ENCODE data around the gene GRID1. TPM values are rescaled to one million over a fixed set of nuclear protein-coding genes. Genes with fewer than 3 reads are reported as not detected.
"Not testable (repeated sequence)": the region's sequence is repeated elsewhere in the genome, so short reads cannot be mapped to it uniquely, and the experiment has no call there.

The GRID1 gene
- total and polyA plus RNA-seq, 4 donors = 1.1 to 3.8 TPM; not detected in 2

- Histone ChIP-seq H3K4me1 (ENCODE audit: control insufficient read depth in 1 of 2, insufficient read depth in 2 of 2, low read length in 2 of 2) (no peaks in the 10 kb centered on the region), H3K36me3 (ENCODE audit: control insufficient read depth in 1 of 2, insufficient read depth in 2 of 2, low read length in 1 of 2) (no peaks in the 10 kb centered on the region), H3K9me3 (ENCODE audit: control insufficient read depth, low read length) (no peaks in the 10 kb centered on the region), H3K4me3 (ENCODE audit: low read length in 2 of 2) (no peak overlapping the region), H3K27me3 (ENCODE audit: control insufficient read depth in 1 of 2, insufficient read depth in 2 of 2, low read length in 1 of 2) (no peaks in the 10 kb centered on the region), H3K27ac (ENCODE audit: low read depth in 1 of 2, low read length in 2 of 2) (no peak overlapping the region)
- intact Hi-C loops (cut with DNase I) = no loop called here
- ATAC-seq (ENCODE audit: low FRiP score) (no peak), DNase-seq (no peak)
- WGBS, 2 donors = 83 to 86% methylated on average over 10 of the region's 10 CpGs
Observed at GRCh38 chr10:86393862-86394455, 27.4 kb upstream of the GRID1 start.

GRCh38 chr10:86393362-86393761 lies 26.8 kb upstream of the GRID1 start:
- H3K4me3 ChIP-seq (ENCODE audit: low read length in 2 of 2) = no peak overlapping the region
- H3K36me3 ChIP-seq (ENCODE audit: control insufficient read depth in 1 of 2, insufficient read depth in 2 of 2, low read length in 1 of 2) = no peaks in the 10 kb centered on the region
- H3K27me3 ChIP-seq (ENCODE audit: control insufficient read depth in 1 of 2, insufficient read depth in 2 of 2, low read length in 1 of 2) = no peaks in the 10 kb centered on the region
- H3K9me3 ChIP-seq (ENCODE audit: control insufficient read depth, low read length) = no peaks in the 10 kb centered on the region
- no peaks in the 10 kb centered on the region for H3K4me1 ChIP-seq (ENCODE audit: control insufficient read depth in 1 of 2, insufficient read depth in 2 of 2, low read length in 2 of 2)
- no peak for ATAC-seq (ENCODE audit: low FRiP score)
- intact Hi-C loops (cut with DNase I) = no loop called here
- WGBS, 2 donors = 81 to 85% methylated on average over 9 of the region's 9 CpGs
- H3K27ac ChIP-seq (ENCODE audit: low read depth in 1 of 2, low read length in 2 of 2) = no peak overlapping the region
- DNase-seq = no peak

- ATAC-seq (ENCODE audit: low FRiP score) (no peak), DNase-seq (no peak)
- Histone ChIP-seq H3K27me3 (ENCODE audit: control insufficient read depth in 1 of 2, insufficient read depth in 2 of 2, low read length in 1 of 2) (no peaks in the 10 kb centered on the region), H3K4me1 (ENCODE audit: control insufficient read depth in 1 of 2, insufficient read depth in 2 of 2, low read length in 2 of 2) (no peaks in the 10 kb centered on the region), H3K4me3 (ENCODE audit: low read length in 2 of 2) (no peak overlapping the region), H3K9me3 (ENCODE audit: control insufficient read depth, low read length) (no peaks in the 10 kb centered on the region), H3K36me3 (ENCODE audit: control insufficient read depth in 1 of 2, insufficient read depth in 2 of 2, low read length in 1 of 2) (no peaks in the 10 kb centered on the region), H3K27ac (ENCODE audit: low read depth in 1 of 2, low read length in 2 of 2) (no peak overlapping the region)
- intact Hi-C loops (cut with DNase I) = no loop called here
- WGBS, 2 donors = 83 to 84% methylated on average over 7 of the region's 7 CpGs
Observed at GRCh38 chr10:86392723-86393094, 26.1 kb upstream of the GRID1 start.

GRCh38 chr10:86391986-86392722 lies 25.6 kb upstream of the GRID1 start:
- no peaks in the 10 kb centered on the region for H3K36me3 ChIP-seq (ENCODE audit: control insufficient read depth in 1 of 2, insufficient read depth in 2 of 2, low read length in 1 of 2)
- H3K27me3 ChIP-seq (ENCODE audit: control insufficient read depth in 1 of 2, insufficient read depth in 2 of 2, low read length in 1 of 2) = no peaks in the 10 kb centered on the region
- no peak overlapping the region for H3K27ac ChIP-seq (ENCODE audit: low read depth in 1 of 2, low read length in 2 of 2)
- DNase-seq (no peak), ATAC-seq (ENCODE audit: low FRiP score) (no peak)
- intact Hi-C loops (cut with DNase I) = no loop called here
- no peaks in the 10 kb centered on the region for H3K9me3 ChIP-seq (ENCODE audit: control insufficient read depth, low read length)
- WGBS, 2 donors = 84 to 85% methylated on average over 12 of the region's 12 CpGs
- no peak overlapping the region for H3K4me3 ChIP-seq (ENCODE audit: low read length in 2 of 2)
- H3K4me1 ChIP-seq (ENCODE audit: control insufficient read depth in 1 of 2, insufficient read depth in 2 of 2, low read length in 2 of 2) = no peaks in the 10 kb centered on the region

GRCh38 chr10:86391236-86391840 lies 24.7 kb upstream of the GRID1 start:
- no peaks in the 10 kb centered on the region for H3K9me3 ChIP-seq (ENCODE audit: control insufficient read depth, low read length)
- no peaks in the 10 kb centered on the region for H3K27me3 ChIP-seq (ENCODE audit: control insufficient read depth in 1 of 2, insufficient read depth in 2 of 2, low read length in 1 of 2)
- WGBS, 2 donors = 90% methylated on average over 8 of the region's 8 CpGs

GRCh38 chr10:86390337-86391120 lies 23.9 kb upstream of the GRID1 start:
- DNase-seq = no peak
- WGBS, 2 donors = 91 to 94% methylated on average over 14 of the region's 14 CpGs

More at GRCh38 chr10:86391236-86391840, 24.7 kb upstream of the GRID1 start:
- H3K36me3 ChIP-seq (ENCODE audit: control insufficient read depth in 1 of 2, insufficient read depth in 2 of 2, low read length in 1 of 2) = no peaks in the 10 kb centered on the region
- no peaks in the 10 kb centered on the region for H3K4me1 ChIP-seq (ENCODE audit: control insufficient read depth in 1 of 2, insufficient read depth in 2 of 2, low read length in 2 of 2)
- intact Hi-C loops (cut with DNase I) = no loop called here
- ATAC-seq (ENCODE audit: low FRiP score) (no peak), DNase-seq (no peak)
- no peak overlapping the region for H3K4me3 ChIP-seq (ENCODE audit: low read length in 2 of 2)
- H3K27ac ChIP-seq (ENCODE audit: low read depth in 1 of 2, low read length in 2 of 2) = no peak overlapping the region

GRCh38 chr10:86389441-86390193 lies 23.0 kb upstream of the GRID1 start:
- H3K27ac ChIP-seq (ENCODE audit: low read depth in 1 of 2, low read length in 2 of 2) = no peak overlapping the region
- intact Hi-C loops (cut with DNase I) = no loop called here
- no peaks in the 10 kb centered on the region for H3K4me1 ChIP-seq (ENCODE audit: control insufficient read depth in 1 of 2, insufficient read depth in 2 of 2, low read length in 2 of 2)
- ATAC-seq (ENCODE audit: low FRiP score) (no peak), DNase-seq (peak in 1 of 2 donors; percentile 76)
- no peak overlapping the region for H3K4me3 ChIP-seq (ENCODE audit: low read length in 2 of 2)
- no peaks in the 10 kb centered on the region for H3K27me3 ChIP-seq (ENCODE audit: control insufficient read depth in 1 of 2, insufficient read depth in 2 of 2, low read length in 1 of 2)
- H3K9me3 ChIP-seq (ENCODE audit: control insufficient read depth, low read length) = no peaks in the 10 kb centered on the region
- H3K36me3 ChIP-seq (ENCODE audit: control insufficient read depth in 1 of 2, insufficient read depth in 2 of 2, low read length in 1 of 2) = no peaks in the 10 kb centered on the region
- 21 to 24% methylated on average over 51 to 53 of the region's 53 CpGs for WGBS, 2 donors

More at GRCh38 chr10:86390337-86391120, 23.9 kb upstream of the GRID1 start:
- H3K27ac ChIP-seq (ENCODE audit: low read depth in 1 of 2, low read length in 2 of 2) = no peak overlapping the region
- no peaks in the 10 kb centered on the region for H3K9me3 ChIP-seq (ENCODE audit: control insufficient read depth, low read length)
- no peak overlapping the region for H3K4me3 ChIP-seq (ENCODE audit: low read length in 2 of 2)
- H3K4me1 ChIP-seq (ENCODE audit: control insufficient read depth in 1 of 2, insufficient read depth in 2 of 2, low read length in 2 of 2) = no peaks in the 10 kb centered on the region
- H3K36me3 ChIP-seq (ENCODE audit: control insufficient read depth in 1 of 2, insufficient read depth in 2 of 2, low read length in 1 of 2) = no peaks in the 10 kb centered on the region
- intact Hi-C loops (cut with DNase I) = no loop called here
- ATAC-seq (ENCODE audit: low FRiP score) = no peak
- no peaks in the 10 kb centered on the region for H3K27me3 ChIP-seq (ENCODE audit: control insufficient read depth in 1 of 2, insufficient read depth in 2 of 2, low read length in 1 of 2)

- intact Hi-C loops (cut with DNase I); H3K9me3 ChIP-seq (ENCODE audit: control insufficient read depth, low read length); H3K4me3 ChIP-seq (ENCODE audit: low read length in 2 of 2); H3K27ac ChIP-seq (ENCODE audit: low read depth in 1 of 2, low read length in 2 of 2); H3K27me3 ChIP-seq (ENCODE audit: control insufficient read depth in 1 of 2, insufficient read depth in 2 of 2, low read length in 1 of 2); H3K4me1 ChIP-seq (ENCODE audit: control insufficient read depth in 1 of 2, insufficient read depth in 2 of 2, low read length in 2 of 2); ATAC-seq (ENCODE audit: low FRiP score); DNase-seq; H3K36me3 ChIP-seq (ENCODE audit: control insufficient read depth in 1 of 2, insufficient read depth in 2 of 2, low read length in 1 of 2): not testable (repeated sequence)
- 32% methylated on average over 12 of the region's 12 CpGs for WGBS, 2 donors
Observed at GRCh38 chr10:86389109-86389440, 22.5 kb upstream of the GRID1 start.
